Choroid plexus epithelial cell (primary cell): ENCODE data around the gene NUDT6.

ENCODE experiments used
- DNase-seq: peaks from one replicate; pipeline ENCODE4 v3.0.0-alpha.2; 2010; ENCODE audit warnings: low read depth
- H3K4me3 ChIP-seq: 2 replicates; pipeline ENCODE4 v1.5.1; 2011; ENCODE audit warnings: low read depth, mild to moderate bottlenecking, control low read depth, low read length, moderate library complexity
- TF ChIP-seq, protein P1 (sequence below): conservative IDR thresholded peaks from 2 replicates; pipeline ENCODE4 v1.5.1; 2011; ENCODE audit warnings: low read depth, mild to moderate bottlenecking, control low read depth, inconsistent platforms, low read length, moderate library complexity

Gene NUDT6

DNA sequence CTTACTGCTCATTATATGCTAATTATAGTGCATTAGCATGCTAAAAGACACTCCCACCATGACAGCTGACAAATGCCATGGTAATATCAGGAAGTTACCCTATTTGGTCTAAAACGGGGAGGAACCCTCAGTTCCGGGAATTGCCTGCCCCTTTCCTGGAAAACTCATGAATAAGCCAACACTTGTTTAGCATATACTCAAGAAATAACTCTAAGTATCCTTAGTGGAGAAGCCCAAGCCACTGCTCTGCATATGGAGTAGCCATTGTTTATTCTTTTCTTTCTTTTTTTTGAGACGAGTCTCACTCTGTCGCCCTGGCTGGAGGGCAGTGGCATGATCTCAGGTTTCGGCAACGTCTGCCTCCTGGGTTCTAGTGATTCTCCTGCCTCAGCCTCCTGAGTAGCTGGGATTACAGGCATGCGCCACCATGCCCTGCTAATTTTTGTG is 15.5 kb downstream of the NUDT6 start:
- H3K4me3 ChIP-seq: no peak overlapping the region
- no peak for DNase-seq
- TF ChIP-seq, protein P1, sequence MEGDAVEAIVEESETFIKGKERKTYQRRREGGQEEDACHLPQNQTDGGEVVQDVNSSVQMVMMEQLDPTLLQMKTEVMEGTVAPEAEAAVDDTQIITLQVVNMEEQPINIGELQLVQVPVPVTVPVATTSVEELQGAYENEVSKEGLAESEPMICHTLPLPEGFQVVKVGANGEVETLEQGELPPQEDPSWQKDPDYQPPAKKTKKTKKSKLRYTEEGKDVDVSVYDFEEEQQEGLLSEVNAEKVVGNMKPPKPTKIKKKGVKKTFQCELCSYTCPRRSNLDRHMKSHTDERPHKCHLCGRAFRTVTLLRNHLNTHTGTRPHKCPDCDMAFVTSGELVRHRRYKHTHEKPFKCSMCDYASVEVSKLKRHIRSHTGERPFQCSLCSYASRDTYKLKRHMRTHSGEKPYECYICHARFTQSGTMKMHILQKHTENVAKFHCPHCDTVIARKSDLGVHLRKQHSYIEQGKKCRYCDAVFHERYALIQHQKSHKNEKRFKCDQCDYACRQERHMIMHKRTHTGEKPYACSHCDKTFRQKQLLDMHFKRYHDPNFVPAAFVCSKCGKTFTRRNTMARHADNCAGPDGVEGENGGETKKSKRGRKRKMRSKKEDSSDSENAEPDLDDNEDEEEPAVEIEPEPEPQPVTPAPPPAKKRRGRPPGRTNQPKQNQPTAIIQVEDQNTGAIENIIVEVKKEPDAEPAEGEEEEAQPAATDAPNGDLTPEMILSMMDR: no peak

DNA sequence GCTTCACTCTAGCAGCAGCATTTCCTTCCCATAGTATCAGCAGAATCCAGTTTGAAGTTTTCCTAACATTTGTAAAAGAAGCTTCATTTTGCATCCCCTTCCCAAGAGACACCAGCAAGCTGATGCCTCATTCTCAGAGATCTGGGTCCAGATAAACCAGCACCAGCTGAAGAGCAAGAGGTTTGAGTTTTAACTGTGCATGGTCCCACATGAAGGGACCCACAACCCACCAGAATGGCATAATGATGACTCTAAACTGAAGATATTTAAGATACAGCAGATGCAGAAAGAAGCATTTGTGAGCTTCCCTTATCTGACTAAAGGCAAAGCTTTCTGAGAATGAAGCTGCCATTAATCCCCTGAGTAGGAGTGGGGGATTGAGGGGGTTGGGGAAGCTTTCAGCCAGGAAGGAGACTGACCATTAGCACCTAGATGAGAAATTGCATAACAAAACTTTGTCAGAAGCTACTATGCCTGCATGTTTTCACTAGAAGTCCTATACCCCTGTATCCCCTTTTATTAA is 18.6 kb downstream of the NUDT6 start:
- TF ChIP-seq, protein P1: no peak
- DNase-seq: no peak
- H3K4me3 ChIP-seq: no peak overlapping the region

DNA sequence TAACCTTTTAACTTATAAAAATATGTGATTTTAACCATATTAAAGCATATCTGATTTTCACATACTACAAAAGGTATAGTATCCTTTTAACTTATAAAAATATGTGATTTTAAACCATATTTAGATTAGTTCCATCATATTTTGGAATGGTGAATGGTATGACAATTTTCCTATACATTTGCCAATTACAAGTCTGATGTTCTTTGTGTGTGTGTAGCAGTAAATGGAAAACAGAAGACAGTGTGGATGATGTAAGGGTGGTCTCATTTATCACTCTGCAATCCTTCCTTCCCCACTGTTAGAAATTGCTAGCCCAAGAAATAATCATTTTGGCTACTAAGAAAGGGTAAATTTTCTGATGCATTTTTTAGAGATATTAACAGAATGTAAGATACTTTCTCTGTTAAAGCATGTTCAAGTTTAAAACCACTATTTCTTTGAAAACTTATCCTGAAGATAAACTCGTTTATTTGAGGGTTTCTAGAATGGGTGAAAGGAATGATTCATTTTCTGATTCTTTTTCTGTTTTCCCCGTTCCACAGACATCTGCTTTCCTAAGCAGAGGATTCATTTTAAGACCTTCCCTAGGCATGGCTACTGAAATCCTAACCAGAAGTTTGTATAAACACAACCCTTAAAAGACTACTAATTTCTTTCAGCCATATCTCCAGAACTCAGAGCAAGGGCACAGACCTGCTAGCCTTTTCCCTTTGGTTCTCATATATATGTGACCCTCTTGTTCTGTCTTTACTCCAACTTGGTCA is 21.0 kb downstream of the NUDT6 start:
- TF ChIP-seq, protein P1: no peak
- H3K4me3 ChIP-seq: no peak overlapping the region
- no peak for DNase-seq

DNA sequence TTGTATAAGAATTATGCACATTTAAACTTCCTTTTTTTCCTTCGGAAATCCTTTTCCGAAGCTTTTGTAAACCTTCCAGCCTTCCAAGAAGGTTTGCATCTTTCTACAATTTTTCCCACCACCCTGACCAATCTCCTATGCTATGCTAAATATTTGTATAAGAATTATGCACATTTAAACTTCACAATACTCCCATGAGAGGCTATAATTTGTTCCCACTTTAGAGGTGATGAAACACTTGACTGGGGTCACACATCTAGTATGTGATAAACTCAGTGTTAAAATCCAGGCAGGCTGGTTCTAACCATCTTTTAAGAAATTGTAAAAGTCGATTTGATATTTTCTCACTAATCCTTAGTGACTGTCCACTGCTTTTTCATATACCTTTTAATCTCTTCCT is 22.1 kb downstream of the NUDT6 start:
- DNase-seq: no peak
- TF ChIP-seq, protein P1: no peak
- no peak overlapping the region for H3K4me3 ChIP-seq

DNA sequence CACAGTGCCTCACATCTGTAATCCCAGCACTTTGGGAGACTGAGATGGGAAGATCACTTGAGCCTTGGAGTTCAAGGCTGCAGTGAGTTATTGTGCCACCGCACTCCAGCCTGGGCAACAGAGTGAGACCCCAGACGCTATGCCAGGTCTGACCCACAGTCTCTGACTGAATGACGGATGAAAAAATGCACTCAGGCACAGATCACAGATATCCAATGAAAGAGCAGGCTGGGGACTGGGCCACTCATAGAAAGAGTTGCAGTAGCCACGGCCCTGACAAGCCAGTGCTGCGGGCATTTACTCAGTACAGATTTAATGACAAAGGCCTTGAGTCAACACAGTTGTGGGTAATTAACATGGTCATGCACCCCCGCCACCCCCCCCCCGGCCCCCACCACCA is 22.7 kb downstream of the NUDT6 start:
- DNase-seq: no peak
- H3K4me3 ChIP-seq: no peak overlapping the region
- TF ChIP-seq, protein P1: no peak

DNA sequence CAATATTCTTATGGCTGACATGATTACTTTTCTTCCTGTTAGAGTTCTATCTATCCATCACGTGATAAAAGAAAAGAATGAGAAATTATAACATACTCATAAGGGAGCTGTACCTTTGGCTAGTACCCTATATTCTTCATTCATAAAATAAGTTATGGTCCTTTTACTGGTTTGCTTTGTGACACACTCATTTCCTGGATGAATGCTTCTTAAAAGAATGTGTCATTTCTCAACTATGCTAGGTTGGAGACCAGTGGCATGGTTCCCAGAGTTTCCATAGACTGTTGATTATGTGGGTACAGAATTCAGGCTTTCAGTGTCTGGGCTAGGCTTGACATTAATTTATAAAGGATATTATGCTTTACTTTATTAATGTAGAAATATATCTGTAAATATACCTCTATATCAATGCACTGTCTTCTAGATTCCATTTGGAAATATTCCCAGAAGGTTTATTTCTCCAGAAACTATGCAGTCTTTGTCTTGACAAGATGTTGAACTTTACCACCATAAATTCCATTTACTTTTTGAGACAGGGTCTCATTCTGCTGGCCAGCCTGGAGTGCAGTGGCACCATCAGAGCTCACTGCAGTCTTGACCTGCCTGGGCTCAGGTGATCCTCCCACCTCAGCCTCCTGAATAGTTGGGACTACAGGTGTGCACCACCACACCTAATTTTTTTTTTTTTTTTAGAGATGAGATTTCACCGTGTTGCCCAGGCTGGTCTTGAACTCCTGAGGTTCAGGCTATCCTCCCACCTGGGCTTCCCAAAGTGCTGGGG is 23.8 kb downstream of the NUDT6 start:
- DNase-seq: peak; percentile 87
- no peak overlapping the region for H3K4me3 ChIP-seq
- TF ChIP-seq, protein P1: no peak
